Ishikawa (cell line): ENCODE data around the gene NPAS3.

Source experiments
- CEBPB ChIP-seq: IDR thresholded peaks from 2 replicates; pipeline ENCODE4 v1.6.1; 2012
- CREB1 ChIP-seq: IDR thresholded peaks from 2 replicates; pipeline ENCODE4 v1.6.1; 2012; ENCODE audit warnings: low read depth
- EGR1 ChIP-seq: IDR thresholded peaks from 2 replicates; pipeline ENCODE4 v1.6.1; 2012
- EP300 ChIP-seq: IDR thresholded peaks from 2 replicates; pipeline ENCODE4 v1.6.1; 2012; ENCODE audit warnings: borderline replicate concordance
- FOXM1 ChIP-seq: IDR thresholded peaks from 2 replicates; pipeline ENCODE4 v1.6.1; 2012; ENCODE audit warnings: low read depth, borderline replicate concordance
- MAX ChIP-seq: IDR thresholded peaks from 2 replicates; pipeline ENCODE4 v1.6.1; 2012
- NFIC ChIP-seq: IDR thresholded peaks from 2 replicates; pipeline ENCODE4 v1.6.1; 2012
- RAD21 ChIP-seq: IDR thresholded peaks from 2 replicates; pipeline ENCODE4 v1.6.1; 2012; ENCODE audit warnings: low read depth
- TAF1 ChIP-seq: IDR thresholded peaks from 2 replicates; pipeline ENCODE4 v1.6.1; 2012; ENCODE audit warnings: low read depth, mild to moderate bottlenecking
- TCF12 ChIP-seq: IDR thresholded peaks from 2 replicates; pipeline ENCODE4 v1.6.1; 2012; ENCODE audit warnings: low read depth
- TEAD4 ChIP-seq: IDR thresholded peaks from 2 replicates; pipeline ENCODE4 v1.6.1; 2012
- USF1 ChIP-seq: IDR thresholded peaks from 2 replicates; pipeline ENCODE4 v1.6.1; 2012
- YY1 ChIP-seq: IDR thresholded peaks from 2 replicates; pipeline ENCODE4 v1.6.1; 2012; ENCODE audit warnings: low read depth
- ZBTB7A ChIP-seq: IDR thresholded peaks from 2 replicates; pipeline ENCODE4 v1.6.1; 2012; ENCODE audit warnings: low read depth
- TF ChIP-seq, protein P1 (sequence below): IDR thresholded peaks from 2 replicates; pipeline ENCODE4 v1.6.1; 2012; ENCODE audit warnings: low read depth, mild to moderate bottlenecking

Gene NPAS3

GRCh38 chr14:33480887-33481184 is 542.2 kb downstream of the NPAS3 start:
- TF ChIP-seq ZBTB7A (no peak), FOXM1 (no peak), MAX (no peak), EGR1 (no peak), RAD21 (no peak)

GRCh38 chr14:33483110-33483509 is 544.4 kb downstream of the NPAS3 start:
- no peak for TF ChIP-seq EGR1
- TF ChIP-seq USF1: no peak
- no peak for TF ChIP-seq RAD21
- TF ChIP-seq TAF1: no peak
- no peak for TF ChIP-seq NFIC
- TF ChIP-seq CREB1: no peak
- TF ChIP-seq MAX: no peak
- no peak for TF ChIP-seq YY1

- TF ChIP-seq TEAD4 (no peak), ZBTB7A (no peak), CREB1 (no peak), USF1 (no peak), TAF1 (no peak), NFIC (no peak), TCF12 (no peak), YY1 (no peak), EP300 (no peak), CEBPB (no peak), FOXM1 (no peak), RAD21 (no peak), MAX (no peak), EGR1 (no peak)
- TF ChIP-seq, protein P1, sequence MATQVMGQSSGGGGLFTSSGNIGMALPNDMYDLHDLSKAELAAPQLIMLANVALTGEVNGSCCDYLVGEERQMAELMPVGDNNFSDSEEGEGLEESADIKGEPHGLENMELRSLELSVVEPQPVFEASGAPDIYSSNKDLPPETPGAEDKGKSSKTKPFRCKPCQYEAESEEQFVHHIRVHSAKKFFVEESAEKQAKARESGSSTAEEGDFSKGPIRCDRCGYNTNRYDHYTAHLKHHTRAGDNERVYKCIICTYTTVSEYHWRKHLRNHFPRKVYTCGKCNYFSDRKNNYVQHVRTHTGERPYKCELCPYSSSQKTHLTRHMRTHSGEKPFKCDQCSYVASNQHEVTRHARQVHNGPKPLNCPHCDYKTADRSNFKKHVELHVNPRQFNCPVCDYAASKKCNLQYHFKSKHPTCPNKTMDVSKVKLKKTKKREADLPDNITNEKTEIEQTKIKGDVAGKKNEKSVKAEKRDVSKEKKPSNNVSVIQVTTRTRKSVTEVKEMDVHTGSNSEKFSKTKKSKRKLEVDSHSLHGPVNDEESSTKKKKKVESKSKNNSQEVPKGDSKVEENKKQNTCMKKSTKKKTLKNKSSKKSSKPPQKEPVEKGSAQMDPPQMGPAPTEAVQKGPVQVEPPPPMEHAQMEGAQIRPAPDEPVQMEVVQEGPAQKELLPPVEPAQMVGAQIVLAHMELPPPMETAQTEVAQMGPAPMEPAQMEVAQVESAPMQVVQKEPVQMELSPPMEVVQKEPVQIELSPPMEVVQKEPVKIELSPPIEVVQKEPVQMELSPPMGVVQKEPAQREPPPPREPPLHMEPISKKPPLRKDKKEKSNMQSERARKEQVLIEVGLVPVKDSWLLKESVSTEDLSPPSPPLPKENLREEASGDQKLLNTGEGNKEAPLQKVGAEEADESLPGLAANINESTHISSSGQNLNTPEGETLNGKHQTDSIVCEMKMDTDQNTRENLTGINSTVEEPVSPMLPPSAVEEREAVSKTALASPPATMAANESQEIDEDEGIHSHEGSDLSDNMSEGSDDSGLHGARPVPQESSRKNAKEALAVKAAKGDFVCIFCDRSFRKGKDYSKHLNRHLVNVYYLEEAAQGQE: no peak
Observed at GRCh38 chr14:33483541-33483940, 544.9 kb downstream of the NPAS3 start.

DNA sequence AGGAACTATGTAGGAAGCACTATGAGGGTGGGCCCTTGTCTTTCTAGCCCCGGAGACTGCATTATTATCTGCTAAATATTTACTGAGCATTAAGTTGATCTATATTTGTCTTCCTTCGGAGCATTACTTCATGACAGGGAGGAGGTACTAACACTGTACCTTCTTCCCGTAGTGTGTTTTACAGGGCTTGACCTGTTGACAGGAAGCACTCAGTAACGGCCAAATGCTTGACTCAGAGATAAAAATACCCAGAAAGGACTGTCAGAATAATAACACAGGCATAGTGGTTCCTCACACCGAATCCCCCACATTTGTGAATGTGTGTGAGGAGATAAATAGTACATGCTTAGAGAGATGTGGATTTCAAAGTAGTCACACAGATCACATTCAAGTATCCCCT is 545.6 kb downstream of the NPAS3 start:
- TF ChIP-seq TAF1 (no peak), TCF12 (no peak), NFIC (no peak), CREB1 (no peak), YY1 (no peak), MAX (no peak)
- TF ChIP-seq, protein P1: no peak

- TF ChIP-seq MAX: no peak
- no peak for TF ChIP-seq RAD21
- no peak for TF ChIP-seq ZBTB7A
- TF ChIP-seq CEBPB: no peak
- TF ChIP-seq USF1: no peak
- no peak for TF ChIP-seq NFIC
- TF ChIP-seq TEAD4: no peak
- no peak for TF ChIP-seq CREB1
Observed at GRCh38 chr14:33486332-33486890, 547.7 kb downstream of the NPAS3 start.

GRCh38 chr14:33488582-33488981 is 549.9 kb downstream of the NPAS3 start:
- no peak for TF ChIP-seq TEAD4
- no peak for TF ChIP-seq TCF12
- TF ChIP-seq MAX: no peak
- no peak for TF ChIP-seq EP300
- TF ChIP-seq, protein P1: no peak
- TF ChIP-seq CREB1: no peak
- TF ChIP-seq TAF1: no peak
- TF ChIP-seq NFIC: no peak
- TF ChIP-seq RAD21: no peak
- TF ChIP-seq EGR1: no peak
